IPS DF 4.7 (cell line): ENCODE data around the gene HSD17B1.

Experiments
- DNase-seq: peaks from one replicate; pipeline ENCODE4 v3.0.0-alpha.2; 2013; ENCODE audit warnings: low spot score; ENCODE audit errors: extremely low read depth

HSD17B1 gene

GRCh38 chr17:42566215-42566882, 13.6 kb downstream of the HSD17B1 start:
- no peak for DNase-seq

- no peak for DNase-seq
Measured at GRCh38 chr17:42566883-42567573, 14.3 kb downstream of the HSD17B1 start, which contains the start of gene MLX. Gene MLX, plus strand, starts transcription at chr17:42567100. Its CDS starts 25 bp downstream, at chr17:42567125.

- DNase-seq: no peak
Measured at GRCh38 chr17:42568341-42569111, 15.8 kb downstream of the HSD17B1 start.

- no peak for DNase-seq
Measured at GRCh38 chr17:42571435-42572225, 18.9 kb downstream of the HSD17B1 start.

GRCh38 chr17:42573095-42573494, 20.4 kb downstream of the HSD17B1 start:
- DNase-seq: no peak

- no peak for DNase-seq
Measured at GRCh38 chr17:42574463-42574862, 21.7 kb downstream of the HSD17B1 start.

GRCh38 chr17:42577140-42577531, 24.4 kb downstream of the HSD17B1 start:
- no peak for DNase-seq

GRCh38 chr17:42577532-42578281, 25.0 kb downstream of the HSD17B1 start, which contains the start of gene PSMC3IP:
Gene PSMC3IP, minus strand, starts transcription at chr17:42577729. Its CDS starts 43 bp downstream, at chr17:42577686.
- DNase-seq: peak; percentile 84

- peak; percentile 62 for DNase-seq
Measured at GRCh38 chr17:42578282-42578869, 25.7 kb downstream of the HSD17B1 start.

- DNase-seq: no peak
Measured at GRCh38 chr17:42579794-42580551, 27.2 kb downstream of the HSD17B1 start.

- DNase-seq: no peak
Measured at GRCh38 chr17:42581744-42582270, 29.1 kb downstream of the HSD17B1 start.

- no peak for DNase-seq
Measured at GRCh38 chr17:42584880-42585279, 32.2 kb downstream of the HSD17B1 start.

- no peak for DNase-seq
Measured at GRCh38 chr17:42585353-42585752, 32.6 kb downstream of the HSD17B1 start.

GRCh38 chr17:42586514-42587230, 33.9 kb downstream of the HSD17B1 start:
- no peak for DNase-seq

GRCh38 chr17:42590886-42591285, 38.2 kb downstream of the HSD17B1 start:
- no peak for DNase-seq

- no peak for DNase-seq
Measured at GRCh38 chr17:42591411-42591810, 38.7 kb downstream of the HSD17B1 start.

GRCh38 chr17:42596386-42596785, 43.7 kb downstream of the HSD17B1 start:
- DNase-seq: no peak

GRCh38 chr17:42598905-42599304, 46.2 kb downstream of the HSD17B1 start:
- DNase-seq: no peak
